Coronary artery (tissue), 2 donors: ENCODE measurements around the gene FEZ2.

ENCODE experiments used
- DNase-seq: peaks from one replicate; pipeline ENCODE4 v3.0.0-alpha.2; 2017; ENCODE audit warnings: low spot score
- H3K27ac ChIP-seq, 2 donors: fragments of 200-600 bp; sonication (generic); one replicate each; pipeline ENCODE4 v1.5.1; 2016 to 2019
- H3K4me3 ChIP-seq: fragments of 200-600 bp; sonication (generic); 2 replicates; pipeline ENCODE4 v1.5.1; 2016; ENCODE audit warnings: mild to moderate bottlenecking, moderate library complexity
- CTCF ChIP-seq: fragments of 200-600 bp; sonication (generic); IDR thresholded peaks from one replicate; pipeline ENCODE4 v1.5.1; 2019; ENCODE audit warnings: antibody characterized with exemption

The FEZ2 gene

GRCh38 chr2:36587556-36587955, 10.4 kb downstream of the FEZ2 start:
- H3K4me3 ChIP-seq, result no peak overlapping the region
- DNase-seq, result no peak
- no peak for TF ChIP-seq CTCF
- no peak overlapping the region for H3K27ac ChIP-seq

GRCh38 chr2:36587101-36587500, 10.9 kb downstream of the FEZ2 start:
- TF ChIP-seq CTCF, result no peak
- no peak for DNase-seq
- no peak overlapping the region for H3K27ac ChIP-seq

DNA sequence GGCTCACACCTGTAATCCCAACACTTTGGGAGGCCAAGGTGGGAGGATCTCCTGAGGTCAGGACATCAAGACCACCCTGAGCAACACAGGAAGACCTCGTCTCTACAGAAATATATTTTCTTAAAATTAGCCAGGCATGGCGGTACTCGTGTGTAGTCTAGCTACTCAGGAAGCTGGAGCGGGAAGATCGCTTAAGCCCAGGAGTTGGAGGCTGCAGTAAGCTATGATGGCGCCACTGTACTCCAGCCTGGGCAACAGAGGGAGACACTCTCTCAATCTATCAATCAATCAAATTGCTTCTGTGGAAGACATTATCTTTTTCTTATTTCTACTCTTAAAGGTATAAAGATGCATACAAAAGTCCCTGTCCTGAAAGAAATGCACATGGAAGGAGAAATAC, 11.3 kb downstream of the FEZ2 start:
- Histone ChIP-seq H3K27ac (no peak overlapping the region), H3K4me3 (no peak overlapping the region)
- no peak for TF ChIP-seq CTCF
- DNase-seq, result no peak

More at GRCh38 chr2:36587101-36587500, 10.9 kb downstream of the FEZ2 start:
- H3K4me3 ChIP-seq, result no peak overlapping the region

GRCh38 chr2:36584148-36584794, 13.7 kb downstream of the FEZ2 start:
- Histone ChIP-seq H3K4me3 (no peak overlapping the region), H3K27ac (no peak overlapping the region)
- DNase-seq, result no peak
- TF ChIP-seq CTCF, result no peak

GRCh38 chr2:36582951-36583350, 15.0 kb downstream of the FEZ2 start:
- no peak for TF ChIP-seq CTCF
- Histone ChIP-seq H3K4me3 (no peak overlapping the region), H3K27ac (no peak overlapping the region)
- no peak for DNase-seq

- no peak overlapping the region for H3K27ac ChIP-seq
- no peak for TF ChIP-seq CTCF
- no peak for DNase-seq
Observed at GRCh38 chr2:36582538-36582937, 15.4 kb downstream of the FEZ2 start.

DNA sequence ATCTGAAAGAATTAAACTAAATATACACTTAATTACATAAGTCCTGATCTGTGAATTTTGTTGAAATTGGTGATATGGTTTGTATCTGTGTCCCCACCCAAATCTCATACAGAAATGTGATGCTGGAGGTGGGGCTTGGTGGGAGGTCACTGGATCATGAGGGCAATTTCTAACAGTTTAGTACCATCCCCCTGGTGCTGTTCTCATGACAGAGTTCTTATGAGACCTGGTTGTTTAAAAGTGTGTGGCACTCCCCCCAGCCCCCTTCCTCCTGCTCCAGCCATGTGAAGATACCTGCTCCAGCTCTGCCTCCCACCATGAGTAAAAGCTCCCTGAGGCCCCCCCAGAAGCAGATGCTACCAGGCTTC, 18.7 kb downstream of the FEZ2 start:
- H3K4me3 ChIP-seq, result no peak overlapping the region
- no peak for DNase-seq
- no peak overlapping the region for H3K27ac ChIP-seq
- TF ChIP-seq CTCF, result no peak

More at GRCh38 chr2:36582538-36582937, 15.4 kb downstream of the FEZ2 start:
- no peak overlapping the region for H3K4me3 ChIP-seq
